ENCODE results near the gene ADGRL1.
"Not testable (repeated sequence)": the region's sequence is repeated elsewhere in the genome, so short reads cannot be mapped to it uniquely, and the experiment has no call there.

The ADGRL1 gene

DNA sequence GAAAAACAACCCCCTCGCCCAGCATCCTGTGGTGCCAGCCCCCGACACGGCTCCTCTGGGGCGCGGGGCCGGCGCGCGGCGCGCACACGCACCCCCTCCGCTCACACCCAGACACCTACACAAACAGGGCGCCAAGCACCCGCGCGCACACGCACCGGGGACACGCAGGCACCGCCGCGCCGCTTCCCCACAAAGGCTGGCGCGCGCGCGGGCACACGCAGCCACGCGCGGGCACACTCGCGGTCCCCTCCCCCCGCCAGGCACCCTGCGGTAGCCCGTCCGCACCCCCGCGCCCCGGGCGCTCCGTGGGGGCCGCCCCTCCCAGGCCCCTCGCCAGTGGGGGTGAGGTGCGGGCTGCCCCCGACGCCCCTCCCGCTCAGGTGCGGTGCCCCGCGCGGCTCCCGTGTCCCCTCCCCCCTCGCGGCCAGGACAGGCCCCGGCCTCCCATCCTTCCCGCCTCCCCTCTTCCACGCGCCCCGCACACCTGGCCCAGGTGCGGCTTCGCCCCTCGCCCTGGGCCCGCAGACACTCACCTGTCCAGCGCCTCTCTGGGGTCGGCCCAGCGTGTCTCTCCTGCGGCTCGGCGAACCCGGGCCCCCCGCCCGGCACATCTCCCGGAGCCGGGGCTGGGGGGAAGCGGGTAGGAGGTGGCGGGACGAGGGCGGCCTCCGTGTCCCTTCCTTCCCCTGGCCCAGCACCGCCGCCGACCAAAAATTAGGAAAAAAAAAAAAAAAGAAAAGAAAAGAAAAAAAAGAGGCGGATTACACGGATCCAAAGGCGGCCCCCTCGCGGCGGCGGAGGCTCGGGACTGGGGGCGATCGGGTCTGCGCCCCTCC lies at the start of gene ADGRL1:
Gene ADGRL1 (minus strand): TSS at position 718 of the 836 bp plus-strand sequence. CDS start 22,567 bp downstream, outside the sequence.
- DNase-seq, result not testable (repeated sequence)

DNA sequence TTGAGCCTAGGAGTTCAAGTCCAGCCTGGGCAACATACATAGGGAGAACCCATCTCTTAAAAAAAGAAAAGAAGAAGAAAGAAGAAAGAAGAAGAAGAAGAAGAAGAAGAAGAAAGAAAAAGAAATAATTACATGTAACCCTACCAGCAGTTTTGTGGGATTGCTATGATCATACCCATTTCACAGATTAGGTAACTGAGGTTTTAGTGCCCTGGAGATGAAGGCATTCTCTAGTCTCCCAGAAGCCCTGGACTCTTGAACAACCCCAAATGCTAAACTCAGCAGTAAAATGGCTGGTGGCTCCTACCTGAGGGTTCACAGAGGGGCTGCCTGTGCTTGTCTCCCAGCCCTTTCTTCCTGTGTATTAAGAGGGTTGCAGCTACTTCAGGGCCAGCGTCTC lies 49.3 kb upstream of the ADGRL1 start:
- DNase-seq, result not testable (repeated sequence)

DNA sequence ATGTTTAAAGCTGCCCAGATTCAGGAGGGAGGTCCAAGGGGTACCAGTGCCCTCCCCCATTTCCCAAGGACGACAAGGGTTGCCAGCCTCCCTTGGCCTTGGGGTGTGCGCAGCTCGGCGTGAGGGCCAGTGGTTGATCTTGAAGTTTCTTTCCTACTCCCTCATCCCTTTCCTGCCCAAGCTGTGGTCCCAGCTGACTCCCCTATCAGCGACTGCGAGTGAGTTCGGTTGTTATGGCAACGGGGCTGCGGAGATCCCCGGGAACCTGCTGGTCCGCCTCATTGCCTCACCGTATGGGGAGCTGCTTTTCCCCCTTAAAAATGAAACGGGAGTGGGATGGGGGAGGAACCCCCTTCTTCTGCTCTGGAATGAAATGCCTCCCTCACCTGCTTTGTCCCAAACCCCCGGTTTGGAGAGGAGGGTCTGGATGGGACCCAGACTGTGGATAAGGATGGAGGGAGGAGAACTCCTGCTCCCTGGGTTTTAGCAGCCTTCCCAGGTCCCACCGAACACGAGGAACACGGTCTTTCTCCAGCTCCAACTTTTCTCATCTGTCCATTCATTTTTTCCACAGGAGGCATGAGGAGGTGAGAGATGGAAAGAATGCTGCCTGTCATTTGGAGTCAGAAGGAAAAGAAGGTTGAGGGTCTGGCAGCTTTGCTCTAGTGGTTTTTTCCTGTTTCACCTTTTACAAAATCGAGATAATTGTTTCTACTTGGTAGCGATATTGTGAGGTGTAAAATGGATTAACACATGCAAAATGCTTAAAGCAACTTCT lies 48.0 kb upstream of the ADGRL1 start:
- DNase-seq, result peak in 1 of 2 donors; percentile 7

DNA sequence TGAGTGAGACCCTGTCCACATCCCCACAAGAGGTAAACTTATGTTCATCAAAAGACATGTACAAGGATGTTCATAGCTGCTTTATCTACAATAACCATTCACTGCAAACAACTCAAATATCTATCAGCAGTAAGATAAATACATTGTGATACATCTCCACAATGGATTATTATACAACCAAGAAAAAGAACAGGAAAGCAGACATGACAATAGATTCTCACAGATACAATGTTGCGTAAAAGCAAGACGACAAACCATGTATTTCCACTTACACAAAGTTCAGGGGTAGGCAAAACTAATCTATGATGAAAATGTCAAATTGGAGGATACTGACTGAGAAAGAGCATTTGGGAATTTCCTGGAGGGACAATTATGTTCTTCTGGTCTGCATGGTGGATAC lies 46.2 kb upstream of the ADGRL1 start:
- DNase-seq, result not testable (repeated sequence)

DNA sequence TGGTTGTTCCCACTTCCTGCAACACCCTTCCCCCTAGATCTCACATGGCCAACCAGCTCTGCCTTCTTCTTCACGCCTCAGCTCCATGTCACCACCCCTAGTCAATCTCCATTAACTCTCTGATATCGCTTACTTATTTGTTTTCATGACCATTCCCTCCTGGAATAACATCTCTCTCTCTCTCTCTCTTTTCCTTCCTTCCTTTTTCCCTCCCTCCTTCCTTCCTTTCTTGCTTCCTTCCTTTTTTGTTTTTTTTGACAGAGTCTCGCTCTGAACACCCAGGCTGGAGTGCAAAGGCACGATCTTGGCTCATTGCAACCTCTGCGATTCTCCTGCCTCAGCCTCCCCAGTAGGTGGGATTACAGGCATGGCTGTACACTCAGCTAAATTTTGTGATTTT lies 44.9 kb upstream of the ADGRL1 start:
- no peak for DNase-seq

DNA sequence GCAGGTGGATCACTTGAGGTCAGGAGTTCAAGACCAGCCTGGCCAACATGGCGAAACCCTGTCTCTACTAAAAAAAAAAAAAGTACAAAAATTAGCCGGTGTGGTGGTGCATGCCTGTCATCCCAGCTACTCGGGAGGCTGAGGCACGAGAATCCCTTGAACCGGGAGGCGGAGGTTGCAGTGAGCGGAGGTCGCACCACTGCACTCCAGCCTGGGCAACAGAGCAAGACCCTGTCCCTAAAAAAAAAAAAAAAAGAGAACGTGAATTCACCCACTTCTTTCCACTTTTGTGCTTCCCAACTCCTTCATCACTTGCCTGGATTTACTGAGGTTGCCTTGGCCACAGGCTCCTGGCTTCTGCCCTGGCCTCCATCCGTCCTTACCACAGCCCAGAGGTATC lies 44.3 kb upstream of the ADGRL1 start:
- DNase-seq, result not testable (repeated sequence)

DNA sequence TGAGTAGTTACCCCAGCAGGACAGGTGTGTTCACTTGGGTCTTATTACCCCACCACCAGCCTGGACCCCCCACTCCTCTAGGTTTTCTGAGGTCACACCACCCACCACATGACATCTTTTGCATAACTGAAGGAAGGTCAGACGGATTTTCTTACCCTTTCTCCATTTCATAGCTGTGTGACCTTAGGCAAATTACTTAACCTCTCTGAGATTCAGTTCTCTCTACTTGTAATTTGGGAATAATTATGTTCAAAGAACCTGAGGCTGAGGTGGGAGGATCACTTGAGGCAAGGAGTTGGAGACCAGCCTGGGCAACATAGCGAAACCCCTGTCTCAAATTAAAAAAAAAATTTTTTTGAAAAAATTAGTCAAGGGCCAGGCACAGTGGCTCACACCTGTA lies 43.9 kb upstream of the ADGRL1 start:
- DNase-seq, result not testable (repeated sequence)

DNA sequence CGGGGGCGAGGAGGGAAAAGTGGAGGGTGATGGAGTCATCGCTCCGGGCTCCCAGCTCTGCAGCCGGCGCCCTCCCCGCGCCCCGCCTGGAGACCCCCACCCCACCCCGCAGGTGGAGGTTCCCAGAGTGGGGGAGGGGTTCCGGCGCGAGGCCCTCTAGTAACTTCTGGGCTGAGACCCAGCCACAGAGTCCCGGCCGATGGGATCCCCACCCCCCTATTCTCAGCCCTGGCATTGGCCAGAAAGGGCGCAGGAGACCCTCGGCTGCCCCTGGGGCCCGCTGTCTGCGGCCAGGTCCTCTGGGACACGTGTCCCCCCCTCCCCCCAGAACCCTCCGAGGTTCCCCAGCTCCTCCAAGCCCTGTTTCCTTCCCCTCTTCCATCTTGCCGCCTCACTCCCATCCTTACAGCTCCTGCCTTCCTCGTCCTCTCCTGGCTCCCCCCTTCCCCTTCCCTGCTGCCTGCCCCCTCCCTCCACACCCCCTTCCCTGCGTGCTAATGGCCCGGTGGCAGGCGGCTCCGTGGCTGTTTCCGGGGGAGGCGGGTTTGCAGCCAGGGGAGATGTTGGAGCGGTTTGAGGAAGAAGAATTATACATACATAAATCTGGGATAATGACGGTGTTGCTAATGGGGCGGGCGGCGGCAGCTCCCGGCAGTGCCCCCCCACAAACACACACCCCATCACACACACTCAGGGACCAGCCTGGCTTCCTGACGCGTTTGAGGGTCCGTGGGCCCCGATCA lies 43.2 kb upstream of the ADGRL1 start:
- DNase-seq, result peak in 1 of 2 donors; percentile 8

DNA sequence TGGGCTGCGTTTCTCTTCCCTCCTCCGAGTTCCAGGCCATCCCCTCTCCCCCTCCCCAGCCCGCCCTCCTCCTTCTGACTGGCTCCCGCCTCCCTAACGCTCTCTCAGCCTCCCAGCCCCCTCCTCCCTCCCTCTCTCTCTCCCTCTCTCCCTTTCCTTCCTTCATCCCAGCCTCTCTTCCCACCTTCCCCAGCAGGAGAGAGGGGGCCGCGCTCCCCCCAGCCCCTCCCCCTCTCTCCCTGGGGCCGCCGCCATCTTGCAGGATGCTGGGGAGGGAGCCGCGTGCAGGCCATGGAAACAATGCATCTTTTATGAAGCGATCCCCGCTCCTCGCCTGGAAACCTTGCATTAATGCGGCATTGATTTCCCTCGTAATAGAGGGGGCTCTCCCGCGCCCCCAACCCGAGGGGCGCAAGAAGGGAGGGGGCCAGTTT lies 42.6 kb upstream of the ADGRL1 start:
- no peak for DNase-seq

DNA sequence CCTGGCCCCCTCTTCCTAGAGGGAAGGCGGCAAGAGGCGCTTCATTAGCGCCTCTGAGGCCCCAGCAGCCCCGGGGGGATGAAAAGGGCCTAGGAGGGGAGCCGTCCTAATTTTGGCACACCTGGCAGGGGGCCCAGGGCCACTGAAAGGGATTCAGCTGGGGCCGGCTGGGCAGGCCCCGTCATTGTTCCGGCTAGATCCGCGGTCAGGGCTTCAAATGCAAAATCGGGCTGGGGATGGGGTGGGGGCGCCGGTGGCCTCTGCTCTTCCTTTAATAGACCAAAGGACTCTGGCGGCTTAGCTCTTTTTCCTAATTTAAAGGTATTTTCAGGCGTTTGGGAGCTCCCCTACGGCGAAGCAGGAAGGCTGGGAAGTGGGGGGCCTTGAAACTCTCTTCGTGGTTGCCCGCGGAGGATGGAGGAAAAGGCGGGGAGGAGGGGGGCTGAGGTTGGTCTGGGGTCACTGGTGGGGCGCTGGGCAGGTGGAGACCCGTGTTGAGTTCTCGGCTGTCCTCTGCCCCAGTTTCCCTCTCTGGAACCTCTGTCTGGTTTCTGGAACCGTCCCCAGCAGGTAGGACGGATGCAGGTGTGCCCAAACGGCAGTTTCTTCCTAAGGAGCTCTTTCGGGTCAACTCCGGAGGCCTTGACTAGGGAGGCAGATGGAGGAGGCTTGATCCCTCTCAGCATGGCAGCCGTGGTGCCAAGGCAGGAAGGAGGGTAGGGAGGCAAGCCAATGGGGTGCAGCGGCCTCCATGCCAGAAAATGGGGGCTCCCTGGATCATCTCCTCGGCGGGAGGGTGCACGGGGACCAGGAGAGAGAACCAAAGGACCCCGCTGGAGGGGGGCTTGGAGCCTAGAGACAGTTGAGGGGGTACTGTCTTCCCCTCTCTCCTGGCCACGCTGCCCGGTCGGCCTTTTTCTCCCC lies 41.8 kb upstream of the ADGRL1 start:
- not testable (repeated sequence) for DNase-seq

DNA sequence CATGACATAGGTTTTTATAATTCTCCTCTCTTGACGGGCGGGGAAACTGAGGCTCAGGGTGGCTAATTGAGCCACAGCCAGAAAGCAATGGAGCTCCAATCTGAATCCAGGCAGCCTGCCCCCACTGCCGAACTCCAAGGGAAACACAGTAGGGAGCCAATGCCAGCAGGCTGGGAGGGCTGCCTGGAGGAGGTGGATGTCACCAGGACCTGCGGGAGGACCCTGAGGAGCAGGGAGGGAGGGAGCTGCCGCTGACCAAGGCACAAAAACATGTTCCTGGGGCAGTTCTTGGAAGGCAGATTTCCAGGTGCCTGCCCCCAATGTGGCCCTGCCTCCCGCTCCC lies 41.2 kb upstream of the ADGRL1 start:
- DNase-seq, result not testable (repeated sequence)

DNA sequence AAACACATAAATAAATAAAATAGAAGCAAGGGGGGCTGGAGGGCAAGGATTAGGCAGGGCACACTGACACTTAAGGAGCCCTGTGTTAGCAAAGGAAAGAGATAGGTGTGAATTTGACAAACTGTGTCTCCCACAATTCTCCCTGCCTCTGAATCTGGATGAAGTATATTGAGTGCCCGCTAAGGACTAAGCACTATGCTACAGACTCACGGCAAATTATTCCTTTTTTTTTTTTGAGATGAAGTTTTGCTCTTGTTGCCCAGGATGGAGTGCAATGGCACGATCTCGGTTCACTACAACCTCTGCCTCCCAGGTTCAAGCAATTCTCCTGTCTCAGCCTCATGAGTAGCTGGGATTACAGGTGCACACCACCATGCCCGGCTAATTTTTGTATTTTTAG lies 38.4 kb upstream of the ADGRL1 start:
- not testable (repeated sequence) for DNase-seq

DNA sequence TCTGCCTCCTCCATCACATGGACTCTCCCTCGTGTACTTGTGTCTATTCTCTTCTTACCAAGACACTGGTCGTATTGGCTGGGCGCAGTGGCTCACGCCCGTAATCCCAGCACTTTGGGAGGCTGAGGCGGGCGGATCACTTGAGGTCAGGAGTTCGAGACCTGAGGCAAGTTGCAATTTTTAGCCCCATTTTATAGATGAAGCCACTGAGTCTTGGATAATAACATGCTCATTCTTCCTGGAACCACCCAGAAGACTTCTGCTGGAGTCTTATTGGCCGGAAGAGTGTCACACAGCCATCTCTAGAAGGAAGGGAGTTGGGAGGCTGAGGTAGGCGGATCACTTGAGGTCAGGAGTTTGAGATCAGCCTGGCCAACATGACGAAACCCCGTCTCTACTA lies 37.7 kb upstream of the ADGRL1 start:
- not testable (repeated sequence) for DNase-seq

DNA sequence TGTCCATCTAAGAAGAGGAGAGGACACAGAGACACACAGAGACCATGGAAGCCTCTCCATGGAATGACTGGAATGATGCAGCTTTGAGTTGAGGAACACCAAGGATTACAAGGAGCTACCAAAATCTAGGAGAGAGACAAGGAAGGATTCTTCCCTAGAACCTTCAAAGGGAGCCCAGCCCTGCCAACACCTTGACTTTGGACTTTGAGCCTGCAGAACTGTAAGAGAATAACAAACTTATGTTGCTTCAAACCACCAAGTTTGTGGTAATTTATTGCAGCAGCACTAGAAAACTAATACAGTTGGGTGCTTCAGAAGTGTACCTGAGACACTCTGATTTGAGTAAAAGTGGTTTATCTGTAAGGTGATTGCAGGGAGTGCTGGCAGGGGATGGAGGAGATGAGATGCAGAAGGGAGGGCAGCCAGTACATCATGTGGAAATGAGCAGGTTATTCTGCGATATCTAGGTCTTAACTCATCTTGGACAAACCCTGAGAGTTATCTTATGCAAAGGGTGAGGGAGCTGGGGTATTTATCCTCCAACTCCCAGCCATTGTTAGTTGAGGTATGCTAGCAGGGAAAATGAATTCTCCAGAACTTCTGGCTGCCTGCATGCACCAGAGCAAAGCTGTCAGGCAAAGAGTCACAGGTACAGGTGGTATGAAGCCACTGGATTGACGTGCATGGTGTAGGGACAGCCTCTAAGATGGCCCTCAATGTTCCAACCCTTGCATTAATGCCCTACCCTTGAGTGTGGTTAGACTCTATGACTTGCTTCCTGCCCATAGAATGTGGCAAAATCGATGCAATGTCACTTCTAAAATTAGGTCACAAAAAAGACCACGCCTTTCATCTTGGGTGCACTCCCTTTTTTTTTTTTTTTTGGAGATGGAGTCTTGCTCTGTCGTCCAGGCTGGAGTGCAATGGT lies 31.3 kb upstream of the ADGRL1 start:
- DNase-seq, result no peak

DNA sequence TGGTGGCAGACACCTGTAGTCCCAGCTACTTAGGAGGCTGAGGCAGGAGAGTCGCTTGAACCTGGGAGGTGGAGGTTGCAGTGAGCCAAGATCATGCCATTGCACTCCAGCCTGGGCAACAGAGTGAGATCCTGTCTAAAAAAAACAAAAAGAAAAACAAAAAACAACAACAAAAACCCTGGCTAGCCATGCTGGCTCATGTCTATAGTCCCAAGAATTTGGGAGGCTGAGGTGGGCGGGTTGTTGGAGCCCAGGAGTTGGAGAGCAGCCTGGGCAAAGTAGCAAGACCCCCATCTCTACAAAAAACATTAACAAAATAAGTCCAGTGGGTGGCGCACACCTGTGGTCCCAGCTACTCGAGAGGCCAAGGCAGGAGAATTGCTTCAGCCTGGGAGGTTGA lies 27.0 kb upstream of the ADGRL1 start:
- DNase-seq, result not testable (repeated sequence)

DNA sequence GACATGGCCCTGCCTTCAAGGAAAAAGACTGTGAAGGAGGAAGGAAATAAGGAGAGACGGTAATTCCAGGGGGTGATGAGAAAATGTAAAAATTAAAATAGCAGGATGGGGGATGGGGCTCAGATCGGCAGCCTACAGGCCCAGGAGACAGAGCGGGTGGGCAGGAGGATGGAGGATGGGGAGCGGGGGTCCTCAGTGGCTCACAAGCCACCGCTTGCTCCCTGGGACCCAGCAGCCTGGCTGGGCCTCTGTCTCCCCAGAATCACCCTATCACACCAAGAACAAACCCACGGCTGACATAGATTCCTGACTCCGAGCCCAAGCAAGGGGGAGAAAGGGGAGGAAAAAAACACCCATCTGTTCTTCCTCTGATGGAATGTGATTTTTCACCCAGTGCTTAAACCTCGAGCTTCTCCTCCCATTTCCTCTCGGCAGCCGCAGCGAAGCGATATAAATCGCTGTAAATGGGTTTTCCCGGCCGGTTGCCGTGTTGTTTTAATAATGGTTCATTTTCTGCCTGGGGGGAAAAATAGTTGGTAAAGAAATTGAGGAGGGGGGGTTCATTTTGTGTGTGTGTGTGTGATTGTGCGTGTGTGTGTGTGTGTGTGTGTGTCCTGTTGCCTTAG lies 22.6 kb upstream of the ADGRL1 start:
- not testable (repeated sequence) for DNase-seq

DNA sequence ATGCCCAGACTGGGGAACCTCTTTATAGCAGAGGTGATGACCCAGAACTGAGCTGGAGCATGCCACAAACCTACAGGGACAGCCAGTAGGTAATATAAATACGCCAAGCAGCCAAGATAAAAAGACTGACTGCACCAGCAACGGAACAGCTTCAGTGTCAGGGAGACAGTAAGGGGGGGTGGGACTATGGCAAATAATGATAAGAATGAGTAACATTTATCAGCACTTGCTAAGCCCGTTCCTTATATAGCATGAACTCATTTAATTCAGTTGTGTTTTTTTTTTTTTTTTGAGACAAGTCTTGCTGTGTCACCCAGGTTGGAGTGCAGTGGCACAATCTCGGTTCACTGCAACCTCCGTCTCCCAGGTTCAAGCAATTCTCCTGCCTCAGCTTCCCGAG lies 20.5 kb upstream of the ADGRL1 start:
- not testable (repeated sequence) for DNase-seq

DNA sequence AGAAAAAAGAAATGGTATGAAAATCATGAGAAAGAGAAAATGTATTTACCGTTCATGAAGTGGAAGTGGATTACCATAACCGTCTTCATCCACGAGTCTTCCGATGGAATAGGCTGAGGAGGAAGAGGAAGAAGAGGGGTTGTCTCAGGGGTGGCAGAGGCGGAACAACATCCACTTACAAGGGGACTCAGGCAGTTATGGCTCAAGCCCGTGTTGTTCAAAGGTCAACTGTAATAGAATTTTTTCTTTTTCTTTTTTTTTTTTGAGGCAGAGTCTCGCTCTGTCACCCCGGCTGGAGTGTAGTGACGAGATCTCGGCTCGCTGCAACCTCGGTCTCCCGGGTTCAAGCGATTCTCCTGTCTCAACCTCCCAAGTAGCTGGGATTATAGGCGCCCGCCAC lies 16.9 kb upstream of the ADGRL1 start:
- no peak for DNase-seq

DNA sequence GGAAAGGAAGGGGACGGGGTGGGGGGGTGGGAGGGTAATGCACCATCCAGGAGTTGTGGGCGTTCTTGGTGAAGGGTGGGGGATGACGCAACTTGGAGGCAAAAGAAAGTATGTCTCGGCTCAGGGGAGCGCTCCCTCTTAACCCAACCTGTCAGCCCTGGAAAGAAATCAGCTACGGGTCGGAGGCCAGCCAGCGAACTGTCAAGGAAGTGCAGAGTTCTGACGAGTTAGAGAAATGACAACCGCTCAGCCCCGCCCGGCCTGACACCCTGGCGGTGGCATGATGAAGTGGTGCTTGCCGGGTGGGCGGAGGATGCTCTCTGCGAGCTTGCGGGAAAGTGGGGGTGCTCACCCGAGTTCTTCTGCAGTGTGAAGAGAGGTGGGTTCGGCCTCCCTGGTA lies 15.4 kb upstream of the ADGRL1 start:
- DNase-seq, result peak; percentile 60 to 71

DNA sequence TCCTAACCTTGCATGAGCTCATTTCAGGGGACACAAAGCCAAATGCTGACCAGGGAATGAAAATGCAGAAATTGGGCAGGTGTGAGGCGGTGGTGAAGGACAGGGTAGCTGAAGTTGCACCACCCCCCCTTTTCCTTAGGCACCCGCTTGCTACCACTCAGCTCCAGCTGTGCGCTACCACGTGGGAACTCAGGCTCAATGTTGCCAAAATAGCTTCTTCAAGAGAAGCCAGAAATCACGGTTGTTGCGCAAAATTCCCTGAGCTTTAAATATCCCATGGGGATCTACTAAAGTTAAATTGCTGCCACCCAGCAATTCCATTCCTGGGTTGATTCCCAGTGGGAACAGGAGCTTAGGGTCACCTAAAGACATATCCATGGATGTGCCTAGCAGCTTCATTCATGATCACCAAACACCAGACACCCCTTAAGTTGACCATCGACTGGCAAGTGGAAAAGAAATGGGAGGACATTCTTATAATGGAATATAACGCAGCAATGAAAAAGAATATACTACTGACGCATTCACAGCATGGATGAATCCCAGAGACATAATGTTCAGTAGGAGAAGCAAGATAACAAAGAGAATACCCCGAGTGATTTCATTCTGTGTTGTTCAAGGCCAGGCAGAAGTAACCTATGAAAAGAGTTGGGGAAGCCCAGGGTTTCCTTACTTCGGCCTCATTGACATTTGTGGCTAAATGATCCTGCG lies 12.8 kb upstream of the ADGRL1 start:
- no peak for DNase-seq

Measured in inflammatory macrophage treated with lipopolysaccharide for 1 hour (primary cell).